KMS-11 (cell line): ENCODE measurements around the gene HMGN1.

Source experiments
- H2AFZ ChIP-seq: fragments of 200-600 bp; sonication (generic); 2 replicates; pipeline ENCODE4 v1.6.1; 2016; ENCODE audit warnings: antibody characterized with exemption, mixed run types, low read depth
- H3K27ac ChIP-seq: fragments of 200-600 bp; sonication (generic); 2 replicates; pipeline ENCODE4 v1.6.1; 2016; ENCODE audit warnings: mild to moderate bottlenecking, mixed run types
- H3K27me3 ChIP-seq: fragments of 200-600 bp; sonication (generic); 2 replicates; pipeline ENCODE4 v1.6.1; 2017; ENCODE audit warnings: mild to moderate bottlenecking, low read depth, mixed run types, moderate library complexity; ENCODE audit not compliant: insufficient read depth
- H3K36me3 ChIP-seq: fragments of 200-600 bp; sonication (generic); 2 replicates; pipeline ENCODE4 v1.6.1; 2017; ENCODE audit warnings: mild to moderate bottlenecking, mixed run types; ENCODE audit not compliant: insufficient read depth
- H3K4me1 ChIP-seq: fragments of 200-600 bp; sonication (generic); 2 replicates; pipeline ENCODE4 v1.6.1; 2016; ENCODE audit warnings: mild to moderate bottlenecking, low read depth, mixed run types; ENCODE audit not compliant: poor library complexity, severe bottlenecking
- H3K4me2 ChIP-seq: fragments of 200-600 bp; sonication (generic); 2 replicates; pipeline ENCODE4 v1.7.0; 2016; ENCODE audit warnings: mild to moderate bottlenecking, mixed run types
- H3K4me3 ChIP-seq: fragments of 200-600 bp; sonication (generic); IDR thresholded peaks from 2 replicates; pipeline ENCODE4 v1.6.1; 2017; ENCODE audit warnings: low read depth, low read length, mixed read lengths; ENCODE audit not compliant: insufficient read depth
- H3K79me2 ChIP-seq: fragments of 200-600 bp; sonication (generic); 2 replicates; pipeline ENCODE4 v1.6.1; 2016; ENCODE audit warnings: low read depth, mixed run types; ENCODE audit not compliant: insufficient read depth
- H3K9ac ChIP-seq: fragments of 200-600 bp; sonication (generic); 2 replicates; pipeline ENCODE4 v1.6.1; 2016; ENCODE audit warnings: mild to moderate bottlenecking, mixed run types
- H4K20me1 ChIP-seq: fragments of 200-600 bp; sonication (generic); 2 replicates; pipeline ENCODE4 v1.6.1; 2016; ENCODE audit warnings: mild to moderate bottlenecking, mixed run types; ENCODE audit not compliant: insufficient read depth
- CTCF ChIP-seq: fragments of 200-600 bp; sonication (generic); conservative IDR thresholded peaks from 2 replicates; pipeline ENCODE4 v1.6.1; 2017; ENCODE audit warnings: low read depth, mild to moderate bottlenecking, antibody characterized with exemption, low read length, moderate library complexity, mixed read lengths

Gene HMGN1

GRCh38 chr21:39363607-39364555 is 15.0 kb upstream of the HMGN1 start:
- H3K4me3 ChIP-seq = no peak overlapping the region
- no peak overlapping the region for H3K4me2 ChIP-seq
- H4K20me1 ChIP-seq = no peaks in the 10 kb centered on the region
- no peaks in the 10 kb centered on the region for H3K79me2 ChIP-seq
- TF ChIP-seq CTCF = no peak
- H3K4me1 ChIP-seq = no peaks in the 10 kb centered on the region
- no peak overlapping the region for H3K27ac ChIP-seq
- H3K27me3 ChIP-seq = no peaks in the 10 kb centered on the region
- no peak overlapping the region for H2AFZ ChIP-seq
- no peak overlapping the region for H3K9ac ChIP-seq
- H3K36me3 ChIP-seq = no peaks in the 10 kb centered on the region

GRCh38 chr21:39362733-39363132 is 13.8 kb upstream of the HMGN1 start:
- Histone ChIP-seq H3K9ac (no peak overlapping the region), H3K79me2 (no peaks in the 10 kb centered on the region), H3K27me3 (no peaks in the 10 kb centered on the region), H2AFZ (no peak overlapping the region), H3K4me2 (no peak overlapping the region), H4K20me1 (no peaks in the 10 kb centered on the region), H3K36me3 (no peaks in the 10 kb centered on the region), H3K4me3 (no peak overlapping the region), H3K4me1 (no peaks in the 10 kb centered on the region), H3K27ac (no peak overlapping the region)
- TF ChIP-seq CTCF = no peak

GRCh38 chr21:39359382-39359781 is 10.5 kb upstream of the HMGN1 start:
- H4K20me1 ChIP-seq = no peaks in the 10 kb centered on the region
- no peaks in the 10 kb centered on the region for H3K79me2 ChIP-seq
- H3K9ac ChIP-seq = no peak overlapping the region
- no peaks in the 10 kb centered on the region for H3K36me3 ChIP-seq
- H3K4me3 ChIP-seq = no peak overlapping the region
- H3K27ac ChIP-seq = no peak overlapping the region
- H3K4me1 ChIP-seq = no peaks in the 10 kb centered on the region
- no peak for TF ChIP-seq CTCF
- H2AFZ ChIP-seq = no peak overlapping the region
- no peak overlapping the region for H3K4me2 ChIP-seq
- no peaks in the 10 kb centered on the region for H3K27me3 ChIP-seq

- TF ChIP-seq CTCF = no peak
- no peak overlapping the region for H3K27ac ChIP-seq
- H3K4me2 ChIP-seq = no peak overlapping the region
- no peak overlapping the region for H3K4me3 ChIP-seq
- H3K27me3 ChIP-seq = no peaks in the 10 kb centered on the region
- no peak overlapping the region for H3K9ac ChIP-seq
- no peak overlapping the region for H2AFZ ChIP-seq
- H3K79me2 ChIP-seq = peaks cover 1% of the 10 kb centered on the region; the same call in 1 of the 2 replicates
- H3K4me1 ChIP-seq = peaks cover 6% of the 10 kb centered on the region
- H3K36me3 ChIP-seq = no peaks in the 10 kb centered on the region
- no peaks in the 10 kb centered on the region for H4K20me1 ChIP-seq
These were observed 4.4 kb upstream of the HMGN1 start for GRCh38 chr21:39353295-39353694.
